CD4-positive, alpha-beta T cell treated with Interleukin-17A for 4 hours (primary cell): Measurements from ENCODE around the gene GRM8.

Source experiments
- DNase-seq: peaks from one replicate; pipeline ENCODE4 v3.0.0-alpha.2; 2020; ENCODE audit warnings: mixed read lengths

The GRM8 gene

GRCh38 chr7:127252778-127253280 lies at the start of gene GRM8:
Gene GRM8 (minus strand): TSS chr7:127252941.
- peak; percentile 31 for DNase-seq

GRCh38 chr7:127290801-127291361 lies 38.1 kb upstream of the GRM8 start:
- no peak for DNase-seq

- DNase-seq: no peak
Observed at GRCh38 chr7:127290116-127290655, 37.4 kb upstream of the GRM8 start.

GRCh38 chr7:127287133-127287532 lies 34.4 kb upstream of the GRM8 start:
- DNase-seq: no peak

GRCh38 chr7:127270093-127270492 lies 17.4 kb upstream of the GRM8 start:
- DNase-seq: no peak

GRCh38 chr7:127266047-127266446 lies 13.3 kb upstream of the GRM8 start:
- no peak for DNase-seq

GRCh38 chr7:127264219-127264618 lies 11.5 kb upstream of the GRM8 start:
- DNase-seq: no peak

GRCh38 chr7:127258111-127258510 lies 5.4 kb upstream of the GRM8 start:
- DNase-seq: no peak

GRCh38 chr7:127257086-127257485 lies 4.3 kb upstream of the GRM8 start:
- DNase-seq: no peak

GRCh38 chr7:127256041-127256725 lies 3.4 kb upstream of the GRM8 start:
- DNase-seq: no peak

GRCh38 chr7:127254163-127254684 lies 1.5 kb upstream of the GRM8 start:
- DNase-seq: no peak

GRCh38 chr7:127253281-127254162 lies 781 bp upstream of the GRM8 start:
- DNase-seq: peak; percentile 66

GRCh38 chr7:127252377-127252713 lies 396 bp downstream of the GRM8 start:
- DNase-seq: peak; percentile 4

GRCh38 chr7:127251465-127252376 lies 1.0 kb downstream of the GRM8 start:
- peak; percentile 17 for DNase-seq

- DNase-seq: no peak
Observed at GRCh38 chr7:127251036-127251464, 1.7 kb downstream of the GRM8 start.

GRCh38 chr7:127250312-127251035 lies 2.3 kb downstream of the GRM8 start:
- no peak for DNase-seq

- DNase-seq: no peak
Observed at GRCh38 chr7:127245607-127246006, 7.1 kb downstream of the GRM8 start.

- no peak for DNase-seq
Observed at GRCh38 chr7:127245002-127245401, 7.7 kb downstream of the GRM8 start.

- no peak for DNase-seq
Observed at GRCh38 chr7:127239814-127240213, 12.9 kb downstream of the GRM8 start.

GRCh38 chr7:127233630-127234029 lies 19.1 kb downstream of the GRM8 start:
- DNase-seq: no peak

- no peak for DNase-seq
Observed at GRCh38 chr7:127231415-127231814, 21.3 kb downstream of the GRM8 start.
